TTC549 (cell line): ENCODE measurements around the gene SRMS.

ENCODE experiments used
- FAIRE-seq: peaks from 2 replicates; lab custom pipeline; 2012; peaks lifted over from hg19 to GRCh38; lab: Jason Lieb, UNC

The SRMS gene

GRCh38 chr20:63498960-63499337, 48.6 kb downstream of the SRMS start, which contains the start of gene EEF1A2:
Gene EEF1A2 (minus strand): TSS chr20:63499083. CDS start chr20:63497763, 1,320 bp downstream.
- no peak for FAIRE-seq

GRCh38 chr20:63497946-63498935, 49.3 kb downstream of the SRMS start:
- FAIRE-seq, result no peak

GRCh38 chr20:63497138-63497945, 50.2 kb downstream of the SRMS start:
- no peak for FAIRE-seq

- no peak for FAIRE-seq
Measured at GRCh38 chr20:63496596-63497120, 50.9 kb downstream of the SRMS start.

- no peak for FAIRE-seq
Measured at GRCh38 chr20:63495741-63496595, 51.6 kb downstream of the SRMS start.

GRCh38 chr20:63495167-63495720, 52.3 kb downstream of the SRMS start:
- FAIRE-seq, result no peak

GRCh38 chr20:63494420-63495166, 53.0 kb downstream of the SRMS start:
- FAIRE-seq, result no peak

- FAIRE-seq, result no peak
Measured at GRCh38 chr20:63494084-63494419, 53.5 kb downstream of the SRMS start.

GRCh38 chr20:63493563-63494020, 54.0 kb downstream of the SRMS start:
- FAIRE-seq, result no peak

GRCh38 chr20:63492982-63493381, 54.6 kb downstream of the SRMS start:
- FAIRE-seq, result no peak

- FAIRE-seq, result no peak
Measured at GRCh38 chr20:63492518-63492917, 55.0 kb downstream of the SRMS start.

- FAIRE-seq, result no peak
Measured at GRCh38 chr20:63491635-63492230, 55.8 kb downstream of the SRMS start.

GRCh38 chr20:63491078-63491477, 56.5 kb downstream of the SRMS start:
- no peak for FAIRE-seq
